ENCODE measurements around the gene RIBC2.

DNA sequence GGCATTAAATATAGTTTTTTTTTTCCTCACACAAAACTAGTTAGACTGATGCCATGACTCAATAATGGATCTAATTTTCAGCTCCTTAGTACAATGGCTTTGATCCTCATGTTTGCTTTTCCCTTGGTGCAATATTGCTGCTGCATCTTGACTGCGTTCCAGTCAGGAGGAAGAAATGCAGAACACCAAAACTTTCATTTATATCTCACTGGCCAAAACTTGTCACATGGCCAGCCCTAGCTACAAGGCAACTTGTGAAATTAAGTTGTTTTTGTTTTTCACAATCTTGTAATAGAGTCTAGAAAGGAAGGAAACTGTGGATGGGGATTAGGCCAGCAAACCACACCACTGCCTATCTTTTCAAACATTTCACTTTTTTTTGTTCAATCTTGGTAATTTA lies 36.8 kb upstream of the RIBC2 start:
- TF ChIP-seq TAF1 (IDR thresholded peaks at IDR 0.05; ENCODE audit: borderline replicate concordance, low read depth, low read length): no peak
- no peak for TF ChIP-seq RCOR1 (IDR thresholded peaks at IDR 0.05; ENCODE audit: low read length)
- TF ChIP-seq MXI1 (IDR thresholded peaks at IDR 0.05; ENCODE audit: low read depth, low read length): no peak
- no peak for TF ChIP-seq FOSL2 (IDR thresholded peaks at IDR 0.05; ENCODE audit: borderline replicate concordance, low read depth)
- TF ChIP-seq, protein P1, sequence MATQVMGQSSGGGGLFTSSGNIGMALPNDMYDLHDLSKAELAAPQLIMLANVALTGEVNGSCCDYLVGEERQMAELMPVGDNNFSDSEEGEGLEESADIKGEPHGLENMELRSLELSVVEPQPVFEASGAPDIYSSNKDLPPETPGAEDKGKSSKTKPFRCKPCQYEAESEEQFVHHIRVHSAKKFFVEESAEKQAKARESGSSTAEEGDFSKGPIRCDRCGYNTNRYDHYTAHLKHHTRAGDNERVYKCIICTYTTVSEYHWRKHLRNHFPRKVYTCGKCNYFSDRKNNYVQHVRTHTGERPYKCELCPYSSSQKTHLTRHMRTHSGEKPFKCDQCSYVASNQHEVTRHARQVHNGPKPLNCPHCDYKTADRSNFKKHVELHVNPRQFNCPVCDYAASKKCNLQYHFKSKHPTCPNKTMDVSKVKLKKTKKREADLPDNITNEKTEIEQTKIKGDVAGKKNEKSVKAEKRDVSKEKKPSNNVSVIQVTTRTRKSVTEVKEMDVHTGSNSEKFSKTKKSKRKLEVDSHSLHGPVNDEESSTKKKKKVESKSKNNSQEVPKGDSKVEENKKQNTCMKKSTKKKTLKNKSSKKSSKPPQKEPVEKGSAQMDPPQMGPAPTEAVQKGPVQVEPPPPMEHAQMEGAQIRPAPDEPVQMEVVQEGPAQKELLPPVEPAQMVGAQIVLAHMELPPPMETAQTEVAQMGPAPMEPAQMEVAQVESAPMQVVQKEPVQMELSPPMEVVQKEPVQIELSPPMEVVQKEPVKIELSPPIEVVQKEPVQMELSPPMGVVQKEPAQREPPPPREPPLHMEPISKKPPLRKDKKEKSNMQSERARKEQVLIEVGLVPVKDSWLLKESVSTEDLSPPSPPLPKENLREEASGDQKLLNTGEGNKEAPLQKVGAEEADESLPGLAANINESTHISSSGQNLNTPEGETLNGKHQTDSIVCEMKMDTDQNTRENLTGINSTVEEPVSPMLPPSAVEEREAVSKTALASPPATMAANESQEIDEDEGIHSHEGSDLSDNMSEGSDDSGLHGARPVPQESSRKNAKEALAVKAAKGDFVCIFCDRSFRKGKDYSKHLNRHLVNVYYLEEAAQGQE (IDR thresholded peaks at IDR 0.05; ENCODE audit: low read depth, low read length): no peak

Measured in SK-N-SH (cell line).